ENCODE measurements around the gene SYMPK.
"Not testable (repeated sequence)": the region's sequence is repeated elsewhere in the genome, so short reads cannot be mapped to it uniquely, and the experiment has no call there.

The SYMPK gene

GRCh38 chr19:45801603-45802175 lies 61.3 kb downstream of the SYMPK start:
- no peak for DNase-seq

- DNase-seq = no peak
These were observed 62.8 kb downstream of the SYMPK start for GRCh38 chr19:45800070-45800553.

- not testable (repeated sequence) for DNase-seq
These were observed 63.4 kb downstream of the SYMPK start for GRCh38 chr19:45799541-45799940.

- DNase-seq = peak; percentile 71 to 77
These were observed 63.9 kb downstream of the SYMPK start for GRCh38 chr19:45798995-45799517.

- no peak for DNase-seq
These were observed 68.3 kb downstream of the SYMPK start for GRCh38 chr19:45794627-45795026.

- DNase-seq = no peak
These were observed 69.1 kb downstream of the SYMPK start for GRCh38 chr19:45793876-45794275.

- no peak for DNase-seq
These were observed 69.8 kb downstream of the SYMPK start for GRCh38 chr19:45793178-45793564.

- peak; percentile 100 for DNase-seq
These were observed 70.3 kb downstream of the SYMPK start, which contains the start of gene DMWD for GRCh38 chr19:45792470-45793177. DMWD (minus strand) TSS chr19:45792845; CDS start chr19:45792756, 89 bp downstream.

- DNase-seq = peak in 1 of 2 experiments; percentile 51
These were observed 71.0 kb downstream of the SYMPK start for GRCh38 chr19:45791744-45792469.

GRCh38 chr19:45790942-45791341 lies 72.0 kb downstream of the SYMPK start:
- DNase-seq = peak in 1 of 2 experiments; percentile 52

GRCh38 chr19:45789035-45789786 lies 73.7 kb downstream of the SYMPK start:
- no peak for DNase-seq

- no peak for DNase-seq
These were observed 76.4 kb downstream of the SYMPK start for GRCh38 chr19:45786533-45786894.

- DNase-seq = no peak
These were observed 77.0 kb downstream of the SYMPK start for GRCh38 chr19:45785781-45786532.

GRCh38 chr19:45785097-45785496 lies 77.8 kb downstream of the SYMPK start:
- no peak for DNase-seq

- no peak for DNase-seq
These were observed 78.9 kb downstream of the SYMPK start for GRCh38 chr19:45784096-45784495.

- no peak for DNase-seq
These were observed 79.8 kb downstream of the SYMPK start for GRCh38 chr19:45782820-45783785.

GRCh38 chr19:45782162-45782691 lies 80.7 kb downstream of the SYMPK start, which contains the start of gene DMPK:
DMPK (minus strand) TSS chr19:45782490; CDS start chr19:45782352, 138 bp downstream.
- DNase-seq = no peak

GRCh38 chr19:45781214-45782161 lies 81.5 kb downstream of the SYMPK start:
- no peak for DNase-seq
